ENCODE data around the gene PLEKHM3. TPM values are rescaled to one million over a fixed set of nuclear protein-coding genes. Genes with fewer than 3 reads are reported as not detected.

PLEKHM3 gene
- total RNA-seq, 2 donors from 2014 or later = 8.8 to 9.2 TPM

DNA sequence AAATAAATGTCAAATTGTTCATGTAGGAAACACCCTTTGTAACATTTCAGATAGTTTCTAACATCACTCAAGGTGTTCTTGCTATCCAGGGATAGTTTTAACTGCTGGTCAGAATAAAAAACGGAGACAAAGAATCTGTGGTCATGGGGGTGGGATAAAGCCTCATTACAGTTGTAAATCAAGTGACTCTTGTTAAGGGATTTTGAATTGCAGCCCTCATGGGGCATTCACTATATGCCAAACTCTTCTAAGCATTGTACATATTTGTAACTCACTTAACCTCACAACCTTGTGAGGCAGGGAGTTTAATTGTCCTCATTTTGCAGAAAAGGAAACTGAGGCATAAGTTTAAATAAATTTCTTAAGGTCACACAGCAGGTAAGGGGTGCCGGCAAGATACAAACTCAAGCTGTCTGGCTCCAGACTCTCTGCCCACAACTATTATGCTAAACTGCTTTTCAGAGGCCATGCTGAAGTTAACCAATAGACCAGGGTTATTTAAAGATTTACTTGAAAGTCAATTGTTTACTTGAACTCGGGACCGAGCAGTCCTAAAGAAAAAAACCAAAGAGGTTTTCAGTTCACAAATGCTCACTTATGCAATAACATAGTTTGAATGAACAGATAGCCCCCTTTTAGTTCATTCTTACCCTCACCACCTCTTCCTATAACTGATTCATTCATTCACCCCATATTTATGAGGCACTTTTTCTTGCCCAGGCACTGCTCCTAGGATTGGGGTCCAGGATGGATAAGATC lies 134.1 kb downstream of the PLEKHM3 start:
- Mint-ChIP-seq H3K4me3 (no peak overlapping the region), H3K27ac (no peak overlapping the region), H3K36me3 (ENCODE audit: insufficient read depth in 2 of 2) (no peaks in the 10 kb centered on the region), H3K27me3 (ENCODE audit: low read depth) (no peaks in the 10 kb centered on the region), H3K9me3 (no peaks in the 10 kb centered on the region), H3K4me1 (ENCODE audit: low read depth) (no peaks in the 10 kb centered on the region)
- ATAC-seq (replicated peaks in 1 of 2) (no peak), DNase-seq (no peak)

DNA sequence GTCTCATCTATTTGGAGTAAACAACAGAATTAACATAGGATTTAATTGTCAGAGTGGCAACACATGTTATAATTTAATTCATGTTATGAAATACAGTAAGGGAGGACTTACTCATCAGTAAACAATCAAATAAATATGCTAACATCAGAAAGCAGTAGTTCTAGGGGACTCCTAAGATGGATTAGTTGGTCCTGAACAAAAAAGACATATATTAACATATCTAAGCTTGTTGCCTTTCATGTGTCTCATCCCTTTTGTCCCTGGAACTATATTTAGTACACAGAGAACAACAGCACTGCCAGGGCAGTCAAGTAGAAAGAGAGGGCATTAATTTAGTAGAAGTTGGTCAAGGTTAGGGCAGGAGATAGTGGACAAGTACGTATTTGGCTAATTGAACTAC lies 137.8 kb downstream of the PLEKHM3 start:
- H3K9me3 Mint-ChIP-seq = no peaks in the 10 kb centered on the region
- DNase-seq (no peak), ATAC-seq (replicated peaks in 1 of 2) (no peak)
- no peak overlapping the region for H3K4me3 Mint-ChIP-seq
- no peaks in the 10 kb centered on the region for H3K4me1 Mint-ChIP-seq (ENCODE audit: low read depth)
- no peaks in the 10 kb centered on the region for H3K36me3 Mint-ChIP-seq (ENCODE audit: insufficient read depth in 2 of 2)
- H3K27ac Mint-ChIP-seq = no peak overlapping the region
- no peaks in the 10 kb centered on the region for H3K27me3 Mint-ChIP-seq (ENCODE audit: low read depth)

DNA sequence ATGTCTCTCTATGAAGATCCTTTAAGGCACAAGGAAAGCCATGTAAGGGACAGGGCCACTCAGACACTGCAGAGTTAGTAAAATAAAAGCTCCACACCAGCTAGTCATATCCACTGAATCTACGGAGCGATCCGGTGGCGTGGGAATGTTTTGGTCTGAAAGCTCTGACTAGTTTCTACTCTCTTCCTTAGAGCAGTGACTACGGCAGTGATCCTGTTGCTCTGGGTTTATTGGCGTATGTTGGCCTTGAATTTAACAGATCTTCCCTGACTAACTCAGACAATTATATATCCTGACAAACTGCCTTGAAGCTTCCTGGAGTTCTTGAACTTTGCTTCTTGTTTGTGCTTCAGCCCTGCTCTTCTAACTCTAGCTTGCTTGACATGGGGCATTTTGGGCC lies 140.3 kb downstream of the PLEKHM3 start:
- H3K9me3 Mint-ChIP-seq = no peaks in the 10 kb centered on the region
- H3K4me1 Mint-ChIP-seq (ENCODE audit: low read depth) = no peaks in the 10 kb centered on the region
- no peak for DNase-seq
- H3K27ac Mint-ChIP-seq = no peak overlapping the region
- H3K27me3 Mint-ChIP-seq (ENCODE audit: low read depth) = no peaks in the 10 kb centered on the region
- no peak for ATAC-seq (replicated peaks in 1 of 2)
- H3K4me3 Mint-ChIP-seq = no peak overlapping the region
- H3K36me3 Mint-ChIP-seq (ENCODE audit: insufficient read depth in 2 of 2) = peaks cover 0 to 2% of the 10 kb centered on the region in 2 donors

DNA sequence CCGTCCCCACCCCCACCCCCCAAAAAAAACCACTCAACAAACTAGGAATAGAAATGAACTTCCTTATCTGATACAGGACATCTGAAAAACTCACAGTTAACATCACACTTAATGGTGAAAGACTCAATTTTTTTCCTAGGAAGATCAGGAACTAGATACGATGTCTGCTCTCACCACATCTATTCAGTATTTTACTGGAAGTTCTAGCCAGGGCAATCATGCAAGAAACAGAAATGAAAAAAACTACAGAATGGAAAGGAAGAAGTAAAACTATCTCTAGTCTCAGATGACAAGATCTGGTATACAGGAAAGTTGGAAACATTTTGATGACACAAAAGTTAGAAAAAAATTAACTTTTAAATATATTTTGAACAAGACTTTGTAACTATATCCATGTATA lies 141.2 kb downstream of the PLEKHM3 start:
- no peaks in the 10 kb centered on the region for H3K9me3 Mint-ChIP-seq
- H3K4me3 Mint-ChIP-seq = no peak overlapping the region
- ATAC-seq (replicated peaks in 1 of 2) = no peak
- H3K36me3 Mint-ChIP-seq (ENCODE audit: insufficient read depth in 2 of 2) = peaks cover 0 to 2% of the 10 kb centered on the region in 2 donors
- H3K27ac Mint-ChIP-seq = no peak overlapping the region
- no peaks in the 10 kb centered on the region for H3K27me3 Mint-ChIP-seq (ENCODE audit: low read depth)
- H3K4me1 Mint-ChIP-seq (ENCODE audit: low read depth) = no peaks in the 10 kb centered on the region
- DNase-seq = no peak

DNA sequence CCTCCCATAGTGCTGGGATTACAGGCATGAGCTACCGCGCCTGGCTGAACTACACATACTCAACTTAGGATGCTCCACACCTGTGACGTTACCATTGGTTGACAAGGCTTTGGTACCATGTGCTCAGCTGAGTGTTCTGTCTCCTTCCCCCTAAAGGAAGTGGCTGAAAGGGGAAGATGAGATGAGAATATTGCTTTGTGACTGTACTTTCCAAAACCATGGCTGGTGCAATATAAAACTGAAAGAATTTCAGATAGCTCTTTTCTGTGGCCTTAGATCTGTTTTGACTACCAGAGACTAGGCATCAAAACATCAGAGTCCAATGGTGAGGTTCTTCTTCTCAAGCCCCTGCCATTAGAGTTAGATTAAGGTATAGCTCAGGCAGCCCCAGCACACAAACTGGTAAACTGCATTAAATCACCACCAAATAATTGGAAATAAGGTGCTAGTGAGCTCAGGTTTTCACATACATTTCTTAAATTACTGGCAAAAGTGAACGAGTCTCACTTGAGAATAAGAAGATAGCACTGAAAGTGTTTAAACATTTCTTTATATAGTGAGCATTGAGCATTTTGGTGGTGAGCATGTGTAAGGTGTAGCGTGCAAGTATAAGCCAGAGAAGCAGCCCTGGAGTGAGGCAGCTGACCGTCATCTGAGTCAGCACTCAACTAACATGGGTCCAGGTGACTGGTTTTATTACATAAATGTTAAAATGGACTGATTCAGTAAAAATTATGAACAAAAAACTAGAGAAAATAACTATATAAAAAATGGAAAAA lies 142.1 kb downstream of the PLEKHM3 start:
- Mint-ChIP-seq H3K27me3 (ENCODE audit: low read depth) (no peaks in the 10 kb centered on the region), H3K36me3 (ENCODE audit: insufficient read depth in 2 of 2) (peaks cover 0 to 2% of the 10 kb centered on the region in 2 donors), H3K4me1 (ENCODE audit: low read depth) (no peaks in the 10 kb centered on the region), H3K4me3 (no peak overlapping the region), H3K9me3 (no peaks in the 10 kb centered on the region), H3K27ac (no peak overlapping the region)
- no peak for DNase-seq
- ATAC-seq (replicated peaks in 1 of 2) = peak; percentile 58 to 59

DNA sequence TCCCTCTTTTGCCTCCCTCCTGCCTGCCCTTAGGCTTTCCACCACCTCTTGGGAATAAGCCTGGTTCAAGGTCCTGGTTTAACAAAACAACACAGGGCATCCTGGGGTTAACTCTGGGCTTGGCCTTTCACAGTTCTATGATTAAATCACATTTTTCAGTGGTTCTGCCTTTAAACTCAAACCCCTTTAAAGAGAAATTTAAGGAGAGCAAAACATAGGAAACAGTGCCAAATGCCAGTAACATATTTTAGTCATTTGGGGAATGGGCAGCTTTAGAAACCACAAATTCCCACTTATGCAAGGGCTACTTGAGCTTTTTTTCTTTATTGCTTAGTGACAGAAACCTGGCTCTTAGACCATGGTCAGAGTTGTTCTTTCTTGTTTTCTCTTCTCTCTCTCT lies 143.4 kb downstream of the PLEKHM3 start:
- peaks cover 0 to 2% of the 10 kb centered on the region in 2 donors for H3K36me3 Mint-ChIP-seq (ENCODE audit: insufficient read depth in 2 of 2)
- H3K27me3 Mint-ChIP-seq (ENCODE audit: low read depth) = no peaks in the 10 kb centered on the region
- H3K27ac Mint-ChIP-seq = no peak overlapping the region
- no peaks in the 10 kb centered on the region for H3K4me1 Mint-ChIP-seq (ENCODE audit: low read depth)
- no peak for DNase-seq
- no peaks in the 10 kb centered on the region for H3K9me3 Mint-ChIP-seq
- no peak overlapping the region for H3K4me3 Mint-ChIP-seq
- no peak for ATAC-seq (replicated peaks in 1 of 2)

DNA sequence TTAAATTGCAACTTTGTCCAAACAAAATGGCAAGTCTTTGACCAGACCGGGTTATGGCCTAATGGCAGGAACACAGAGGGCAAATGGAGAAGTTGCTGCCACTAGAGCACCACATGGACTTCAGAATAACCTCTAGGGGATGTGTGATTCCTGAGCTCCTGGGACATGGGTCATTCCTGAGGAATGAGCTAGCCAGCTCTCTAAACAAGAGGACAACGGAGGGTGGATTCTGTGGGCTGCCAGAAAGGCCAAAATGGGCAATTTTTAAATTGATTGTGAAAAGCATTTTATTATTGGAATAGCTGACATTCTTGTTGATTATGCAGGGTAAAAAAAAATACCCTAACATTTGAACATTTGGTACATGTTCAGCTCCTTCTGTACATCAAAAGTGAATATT lies 145.8 kb downstream of the PLEKHM3 start:
- H3K36me3 Mint-ChIP-seq (ENCODE audit: insufficient read depth in 2 of 2) = peaks cover 0 to 2% of the 10 kb centered on the region in 2 donors
- H3K4me1 Mint-ChIP-seq (ENCODE audit: low read depth) = no peaks in the 10 kb centered on the region
- DNase-seq = no peak
- H3K27me3 Mint-ChIP-seq (ENCODE audit: low read depth) = no peaks in the 10 kb centered on the region
- ATAC-seq (replicated peaks in 1 of 2) = no peak
- H3K4me3 Mint-ChIP-seq = no peak overlapping the region
- no peaks in the 10 kb centered on the region for H3K9me3 Mint-ChIP-seq
- H3K27ac Mint-ChIP-seq = no peak overlapping the region

DNA sequence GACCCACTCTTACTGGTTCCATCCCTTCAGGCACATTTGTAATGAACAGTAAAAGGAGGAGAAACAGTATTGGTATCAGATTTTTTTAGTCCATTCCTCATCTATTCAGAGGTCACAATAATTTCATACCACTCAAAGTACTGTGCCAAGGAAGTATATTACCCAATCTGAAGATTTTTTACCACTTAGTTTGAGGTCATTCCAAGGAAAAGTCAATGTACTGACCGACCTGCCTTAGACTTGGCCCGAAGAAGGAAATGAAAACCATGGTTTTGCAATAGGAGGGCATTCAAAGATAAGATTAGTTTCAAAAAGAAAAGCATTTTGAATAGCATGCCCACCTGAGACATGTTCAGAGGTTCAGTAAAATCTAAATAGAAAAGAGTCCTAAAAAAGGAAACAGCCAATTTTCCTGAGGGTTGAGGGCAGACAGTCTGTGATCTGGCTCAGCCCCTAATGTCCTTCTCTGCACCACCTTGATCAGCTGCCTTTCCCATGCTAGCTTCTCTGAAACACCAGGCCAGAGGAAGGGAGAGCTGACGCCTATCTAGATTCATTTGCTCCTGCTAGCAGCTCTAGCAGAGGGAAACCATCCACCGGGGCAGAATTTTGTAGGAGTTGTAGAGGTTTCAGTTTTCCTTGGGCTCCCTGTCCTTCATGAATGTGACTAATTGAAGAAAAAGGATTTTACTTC lies 148.3 kb downstream of the PLEKHM3 start:
- H3K27ac Mint-ChIP-seq = no peak overlapping the region
- ATAC-seq (replicated peaks in 1 of 2) = no peak
- DNase-seq = no peak
- H3K27me3 Mint-ChIP-seq (ENCODE audit: low read depth) = no peaks in the 10 kb centered on the region
- no peaks in the 10 kb centered on the region for H3K4me1 Mint-ChIP-seq (ENCODE audit: low read depth)
- no peaks in the 10 kb centered on the region for H3K9me3 Mint-ChIP-seq
- H3K36me3 Mint-ChIP-seq (ENCODE audit: insufficient read depth in 2 of 2) = no peaks in the 10 kb centered on the region
- H3K4me3 Mint-ChIP-seq = no peak overlapping the region

DNA sequence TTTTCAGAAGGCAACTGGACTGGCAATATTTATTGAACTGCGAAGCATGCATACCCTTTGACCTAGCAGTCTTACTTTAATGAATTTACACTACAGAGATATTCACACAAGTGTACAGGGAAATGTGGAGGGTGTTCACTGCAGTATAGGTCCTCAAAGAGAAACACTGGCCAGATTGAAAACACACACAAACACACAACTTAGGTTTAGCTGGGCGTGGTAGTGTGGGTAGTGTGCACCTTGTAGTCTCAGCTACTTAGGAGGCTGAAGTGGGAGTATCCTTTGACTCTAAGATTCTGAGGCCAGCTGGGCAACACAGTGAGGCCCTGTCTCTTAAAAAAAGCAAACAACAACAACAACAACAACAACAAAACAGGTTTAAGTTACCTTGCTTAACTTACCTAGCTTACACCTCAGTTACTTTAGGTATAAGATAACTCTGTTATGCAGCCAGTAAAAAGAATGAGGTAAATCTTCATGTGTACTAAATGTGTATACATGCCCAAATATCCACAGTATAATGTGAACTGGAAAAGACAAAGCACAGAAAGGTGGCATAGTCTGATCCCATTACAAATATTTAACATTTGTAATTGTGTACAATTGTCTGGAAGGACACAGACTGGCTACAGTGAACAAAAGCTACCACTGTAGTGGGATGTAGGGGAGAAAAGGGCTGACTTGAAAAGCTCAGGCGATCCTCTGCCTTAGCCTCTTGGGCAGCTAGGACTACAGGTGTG lies 149.7 kb downstream of the PLEKHM3 start:
- no peaks in the 10 kb centered on the region for H3K27me3 Mint-ChIP-seq (ENCODE audit: low read depth)
- no peak overlapping the region for H3K27ac Mint-ChIP-seq
- no peak for ATAC-seq (replicated peaks in 1 of 2)

DNA sequence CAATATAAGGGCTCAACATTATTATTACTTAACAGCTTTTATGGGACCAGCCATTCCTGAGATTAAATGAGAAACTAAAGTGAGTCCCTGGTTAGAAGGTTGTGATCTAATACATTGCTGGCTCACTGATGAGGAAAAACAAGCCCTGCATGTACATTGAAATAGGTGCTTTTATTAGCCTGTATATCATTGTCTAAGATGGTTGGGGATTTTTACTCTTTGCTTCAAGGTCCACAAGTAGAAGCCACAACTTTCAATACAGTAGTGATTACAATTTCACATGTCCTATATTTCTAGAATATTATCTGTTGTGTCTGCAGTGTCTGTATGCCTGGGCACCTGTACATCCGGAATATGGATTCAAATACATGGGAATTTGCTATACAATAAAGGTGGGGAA lies 151.5 kb downstream of the PLEKHM3 start:
- Mint-ChIP-seq H3K9me3 (no peaks in the 10 kb centered on the region), H3K27ac (no peak overlapping the region), H3K4me3 (no peak overlapping the region), H3K27me3 (ENCODE audit: low read depth) (no peaks in the 10 kb centered on the region), H3K4me1 (ENCODE audit: low read depth) (peaks cover 7% of the 10 kb centered on the region), H3K36me3 (ENCODE audit: insufficient read depth in 2 of 2) (no peaks in the 10 kb centered on the region)
- DNase-seq (no peak), ATAC-seq (replicated peaks in 1 of 2) (no peak)

More for the DNA sequence above, 149.7 kb downstream of the PLEKHM3 start:
- no peak for DNase-seq
- Mint-ChIP-seq H3K4me1 (ENCODE audit: low read depth) (no peaks in the 10 kb centered on the region), H3K9me3 (no peaks in the 10 kb centered on the region), H3K4me3 (no peak overlapping the region), H3K36me3 (ENCODE audit: insufficient read depth in 2 of 2) (no peaks in the 10 kb centered on the region)

DNA sequence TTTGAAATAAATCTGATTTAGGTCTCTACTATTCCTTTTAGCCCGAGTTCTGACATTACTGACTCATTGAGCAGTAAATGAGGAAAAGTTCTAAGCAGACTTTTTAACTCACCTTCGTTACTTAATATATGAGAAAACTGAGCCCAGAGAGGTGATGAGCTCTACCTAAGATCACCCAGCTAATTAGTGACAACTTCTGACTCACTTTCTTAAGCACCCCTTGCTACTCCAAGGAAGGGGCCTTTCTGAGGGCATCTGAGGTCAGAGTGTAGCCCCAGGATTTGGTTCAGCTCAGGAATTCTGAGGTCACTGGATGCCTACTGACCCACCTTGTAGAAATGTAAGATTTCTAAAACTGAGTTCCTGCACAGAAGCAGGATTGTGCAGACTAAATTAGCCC lies 153.4 kb downstream of the PLEKHM3 start:
- DNase-seq (no peak), ATAC-seq (replicated peaks in 1 of 2) (no peak)
- Mint-ChIP-seq H3K4me1 (ENCODE audit: low read depth) (peaks cover 7% of the 10 kb centered on the region), H3K27ac (no peak overlapping the region), H3K36me3 (ENCODE audit: insufficient read depth in 2 of 2) (no peaks in the 10 kb centered on the region), H3K27me3 (ENCODE audit: low read depth) (no peaks in the 10 kb centered on the region), H3K9me3 (no peaks in the 10 kb centered on the region), H3K4me3 (no peak overlapping the region)

DNA sequence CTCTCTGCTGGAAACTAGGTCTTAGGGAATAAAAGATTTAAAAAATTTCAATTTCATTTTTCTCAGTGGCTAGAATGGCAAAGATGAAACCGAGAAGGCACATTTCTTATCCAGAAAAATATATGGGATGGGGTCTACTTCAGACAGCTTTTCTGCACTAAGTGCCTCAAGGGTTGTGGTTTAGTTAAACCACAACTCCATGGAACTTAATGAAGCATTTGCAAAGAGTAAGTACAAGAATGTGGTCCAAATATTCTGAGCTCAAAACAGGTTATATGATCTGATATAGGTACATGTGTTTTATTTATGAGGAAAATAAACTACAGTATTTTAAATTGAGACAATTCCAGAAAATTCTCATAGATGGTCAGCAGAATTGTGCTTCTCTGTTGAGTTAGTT lies 153.8 kb downstream of the PLEKHM3 start:
- ATAC-seq (replicated peaks in 1 of 2) (no peak), DNase-seq (no peak)
- Mint-ChIP-seq H3K4me3 (no peak overlapping the region), H3K36me3 (ENCODE audit: insufficient read depth in 2 of 2) (no peaks in the 10 kb centered on the region), H3K4me1 (ENCODE audit: low read depth) (peaks cover 7% of the 10 kb centered on the region), H3K27ac (no peak overlapping the region), H3K27me3 (ENCODE audit: low read depth) (no peaks in the 10 kb centered on the region), H3K9me3 (no peaks in the 10 kb centered on the region)

DNA sequence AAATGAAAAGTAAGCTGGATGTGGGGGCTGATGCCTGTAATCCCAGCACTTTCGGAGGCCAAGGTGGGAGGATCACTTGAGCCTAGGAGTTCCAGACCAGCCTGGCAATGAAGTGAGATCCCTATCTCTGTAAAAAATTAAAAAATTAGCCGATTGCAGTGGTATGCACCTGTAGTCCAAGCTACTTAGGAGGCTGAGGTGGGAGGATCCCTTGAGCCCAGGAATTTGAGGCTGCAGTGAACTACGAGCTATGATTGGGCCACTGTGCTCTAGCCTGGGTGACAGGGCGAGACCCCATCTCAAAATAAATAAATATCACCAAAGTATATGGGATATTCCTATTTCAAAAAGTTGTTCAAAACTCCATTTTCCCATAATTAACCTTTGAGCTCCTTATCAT lies 154.5 kb downstream of the PLEKHM3 start:
- Mint-ChIP-seq H3K4me1 (ENCODE audit: low read depth) (peaks cover 7% of the 10 kb centered on the region), H3K36me3 (ENCODE audit: insufficient read depth in 2 of 2) (no peaks in the 10 kb centered on the region), H3K27me3 (ENCODE audit: low read depth) (no peaks in the 10 kb centered on the region), H3K9me3 (no peaks in the 10 kb centered on the region), H3K4me3 (no peak overlapping the region), H3K27ac (no peak overlapping the region)
- no peak for ATAC-seq (replicated peaks in 1 of 2)
- DNase-seq = no peak

All from activated T-cell treated with anti-CD3 and anti-CD28 coated beads, Interleukin-2, amount 50 U/mL, for 72 hours (primary cell).